ENCODE measurements around the gene RGS17. TPM values are rescaled to one million over a fixed set of nuclear protein-coding genes. Genes with fewer than 3 reads are reported as not detected.

RGS17 gene
- total RNA-seq, 1 experiment from 2014 or later = 0.58 TPM

DNA sequence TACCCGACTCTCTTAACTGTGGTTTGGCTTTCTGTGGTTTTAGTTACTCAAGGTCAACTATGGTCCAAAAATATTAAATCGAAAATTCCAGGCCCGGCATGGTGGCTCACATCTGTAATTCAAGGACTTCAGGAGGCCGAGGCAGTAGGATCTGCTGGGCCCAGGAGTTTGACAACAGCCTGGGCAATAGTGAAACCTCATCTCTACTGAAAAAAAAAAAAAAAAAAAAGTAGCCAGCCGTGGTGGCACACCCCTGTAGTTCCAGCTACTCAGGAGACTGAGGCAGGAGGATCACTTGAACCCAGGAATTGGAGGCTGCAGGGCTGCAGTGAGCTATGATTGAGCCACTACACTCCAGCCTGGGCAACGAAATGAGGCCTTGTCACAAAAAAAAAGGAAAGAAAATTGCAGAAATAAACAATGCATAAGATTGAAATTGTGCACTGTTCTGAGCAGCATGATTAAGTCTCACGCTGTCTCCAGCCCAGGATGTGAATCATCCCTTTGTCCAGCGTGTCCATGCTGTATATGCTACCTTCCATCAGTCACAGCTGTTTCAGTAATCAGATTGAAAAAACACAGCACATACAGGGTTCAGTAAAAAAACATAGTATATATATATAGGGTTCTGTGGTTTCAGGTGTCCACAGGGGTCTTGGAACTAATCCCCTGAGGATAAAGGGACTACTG lies 40.7 kb downstream of the RGS17 start:
- no peak for DNase-seq (ENCODE audit: low spot score)
- in situ Hi-C loops (cut with HindIII; ENCODE audit: low sequenced_read_pairs) = no loop called here

DNA sequence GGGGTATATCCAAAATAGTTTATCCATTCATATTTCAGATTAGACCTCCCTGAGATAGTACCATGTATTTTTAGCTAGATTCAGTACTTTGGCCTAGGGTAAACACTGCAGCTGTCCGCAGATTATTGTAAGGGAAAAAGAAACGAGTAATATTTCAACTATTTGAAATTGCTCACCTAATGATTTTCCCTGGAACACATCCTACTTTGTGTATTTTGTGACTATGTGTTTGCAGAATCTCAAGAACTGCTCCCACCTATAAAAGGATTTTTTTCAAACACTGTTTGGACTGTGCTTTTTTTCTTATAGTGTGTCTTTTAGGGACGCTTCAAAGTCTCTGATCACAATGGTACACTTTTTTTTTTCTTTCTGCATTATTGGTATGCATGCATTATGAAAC lies 42.3 kb downstream of the RGS17 start:
- DNase-seq (ENCODE audit: low spot score) = no peak
- in situ Hi-C loops (cut with HindIII; ENCODE audit: low sequenced_read_pairs) = no loop called here

GRCh38 chr6:153087436-153087835 lies 43.6 kb downstream of the RGS17 start:
- in situ Hi-C loops (cut with HindIII; ENCODE audit: low sequenced_read_pairs) = no loop called here
- DNase-seq (ENCODE audit: low spot score) = no peak

- DNase-seq (ENCODE audit: low spot score) = no peak
- in situ Hi-C loops (cut with HindIII; ENCODE audit: low sequenced_read_pairs) = no loop called here
Measured at GRCh38 chr6:153086225-153086990, 44.7 kb downstream of the RGS17 start.

GRCh38 chr6:153085239-153085638 lies 45.8 kb downstream of the RGS17 start:
- in situ Hi-C loops (cut with HindIII; ENCODE audit: low sequenced_read_pairs) = no loop called here
- DNase-seq (ENCODE audit: low spot score) = no peak

GRCh38 chr6:153084393-153084792 lies 46.7 kb downstream of the RGS17 start:
- no peak for DNase-seq (ENCODE audit: low spot score)
- in situ Hi-C loops (cut with HindIII; ENCODE audit: low sequenced_read_pairs) = no loop called here

DNA sequence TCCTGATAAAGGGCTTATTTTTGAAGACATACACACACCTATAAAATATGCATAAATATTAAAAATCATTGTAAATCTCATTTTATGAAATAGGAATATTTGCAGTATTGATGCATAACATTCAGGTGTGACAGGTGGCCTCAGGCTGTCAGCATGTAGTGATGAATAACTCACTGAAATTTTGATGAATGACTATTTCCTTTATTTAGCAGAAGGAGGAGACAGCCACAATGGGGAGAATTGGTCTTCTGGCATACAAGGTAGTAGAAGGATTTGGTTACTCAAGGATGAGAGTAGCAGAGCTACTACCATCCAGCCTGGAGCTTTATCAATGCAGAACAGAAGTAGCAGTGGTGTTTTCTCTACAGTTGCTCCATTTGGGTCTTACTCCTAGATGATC lies 47.2 kb downstream of the RGS17 start:
- no peak for DNase-seq (ENCODE audit: low spot score)
- in situ Hi-C loops (cut with HindIII; ENCODE audit: low sequenced_read_pairs) = no loop called here

GRCh38 chr6:153081914-153082313 lies 49.2 kb downstream of the RGS17 start:
- in situ Hi-C loops (cut with HindIII; ENCODE audit: low sequenced_read_pairs) = no loop called here
- DNase-seq (ENCODE audit: low spot score) = no peak

GRCh38 chr6:153076431-153076830 lies 54.7 kb downstream of the RGS17 start:
- in situ Hi-C loops (cut with HindIII; ENCODE audit: low sequenced_read_pairs) = no loop called here
- no peak for DNase-seq (ENCODE audit: low spot score)

DNA sequence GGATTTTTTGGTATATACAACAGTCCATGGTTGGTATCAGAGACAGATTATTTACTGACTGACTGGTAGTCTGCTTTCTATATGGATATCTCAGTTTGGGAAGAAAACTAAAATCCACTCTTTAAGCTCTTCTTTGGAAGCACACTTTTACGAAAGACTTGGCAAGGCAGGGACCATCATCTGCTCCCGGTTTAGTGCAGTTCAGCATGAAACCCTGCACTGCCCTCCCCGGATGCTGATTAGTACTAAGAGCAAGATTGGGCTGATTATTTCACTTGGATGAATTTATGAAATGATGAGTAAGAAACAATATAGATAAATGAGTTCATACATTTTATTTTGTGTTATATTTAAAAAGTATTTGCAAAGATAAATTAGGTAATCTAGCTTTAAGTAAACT lies 56.3 kb downstream of the RGS17 start:
- no peak for DNase-seq (ENCODE audit: low spot score)
- in situ Hi-C loops (cut with HindIII; ENCODE audit: low sequenced_read_pairs) = no loop called here

DNA sequence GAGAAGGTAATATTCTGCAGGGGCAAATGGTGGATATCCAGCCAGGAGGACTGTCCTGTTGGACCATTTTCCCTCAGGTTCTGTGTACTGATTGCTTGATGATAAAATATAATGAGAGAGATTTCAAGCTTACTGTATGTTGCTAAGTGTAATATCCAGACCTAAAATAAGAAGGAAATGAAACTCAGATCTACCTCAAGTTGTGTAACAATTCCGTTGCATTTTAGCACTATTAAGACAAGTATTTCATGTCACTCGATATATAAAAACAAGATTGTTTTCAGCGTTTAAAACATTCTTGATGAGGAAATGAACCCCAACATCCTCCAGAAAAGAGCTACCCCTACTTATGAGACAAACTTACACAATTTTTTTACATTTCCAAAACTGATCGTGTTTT lies 57.2 kb downstream of the RGS17 start:
- DNase-seq (ENCODE audit: low spot score) = no peak
- in situ Hi-C loops (cut with HindIII; ENCODE audit: low sequenced_read_pairs) = no loop called here

DNA sequence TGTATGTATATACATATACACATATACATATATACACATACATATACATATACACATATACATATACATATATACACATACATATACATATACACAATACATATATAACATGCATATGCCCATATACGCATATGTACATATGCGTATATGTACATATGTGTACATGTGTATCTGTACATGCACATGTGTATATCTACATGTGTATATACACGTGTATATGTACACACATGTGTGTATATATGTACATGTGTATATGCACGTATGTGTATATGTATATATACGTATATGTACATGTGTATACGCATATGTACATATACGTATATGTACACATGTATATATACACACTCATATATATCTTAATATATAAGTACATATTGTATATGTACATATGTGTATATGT lies 60.3 kb downstream of the RGS17 start:
- DNase-seq (ENCODE audit: low spot score) = no peak
- in situ Hi-C loops (cut with HindIII; ENCODE audit: low sequenced_read_pairs) = no loop called here

DNA sequence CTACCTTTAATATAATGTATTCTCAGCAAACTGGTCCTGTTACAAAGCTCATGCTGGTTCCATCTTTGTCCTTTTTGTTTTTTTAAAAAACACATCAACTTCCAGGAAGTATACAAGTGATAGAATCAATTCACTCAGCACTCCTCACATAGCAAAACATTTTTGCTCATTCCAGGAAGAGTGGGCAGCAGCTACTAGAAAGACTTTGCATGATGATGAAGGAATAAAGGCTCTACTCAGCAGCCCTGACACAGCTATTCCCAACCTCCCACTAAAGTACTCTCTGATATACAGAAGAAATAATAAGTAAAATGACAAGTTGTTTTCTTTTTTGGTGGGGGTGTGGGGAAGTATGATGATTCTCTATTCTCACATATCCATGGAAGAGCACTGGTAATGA lies 61.2 kb downstream of the RGS17 start:
- in situ Hi-C loops (cut with HindIII; ENCODE audit: low sequenced_read_pairs) = no loop called here
- DNase-seq (ENCODE audit: low spot score) = no peak

DNA sequence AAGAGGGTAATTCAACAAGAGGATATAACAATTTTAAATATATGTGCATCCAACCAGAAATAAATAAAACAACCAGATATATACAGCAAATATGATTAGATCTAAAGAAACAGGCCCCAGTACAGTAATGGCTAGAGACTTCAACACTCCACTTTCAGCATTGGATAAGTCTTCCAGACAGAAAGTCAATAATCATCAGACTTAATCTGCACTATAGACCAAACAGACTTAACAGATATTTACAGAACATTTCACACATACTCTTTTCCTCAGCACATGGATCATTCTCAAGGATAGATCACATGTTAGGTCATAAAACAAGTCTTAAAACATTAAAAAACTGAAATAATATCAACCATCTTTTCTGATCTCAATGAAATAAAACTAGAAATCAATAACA lies 65.9 kb downstream of the RGS17 start:
- in situ Hi-C loops (cut with HindIII; ENCODE audit: low sequenced_read_pairs) = no loop called here
- no peak for DNase-seq (ENCODE audit: low spot score)

DNA sequence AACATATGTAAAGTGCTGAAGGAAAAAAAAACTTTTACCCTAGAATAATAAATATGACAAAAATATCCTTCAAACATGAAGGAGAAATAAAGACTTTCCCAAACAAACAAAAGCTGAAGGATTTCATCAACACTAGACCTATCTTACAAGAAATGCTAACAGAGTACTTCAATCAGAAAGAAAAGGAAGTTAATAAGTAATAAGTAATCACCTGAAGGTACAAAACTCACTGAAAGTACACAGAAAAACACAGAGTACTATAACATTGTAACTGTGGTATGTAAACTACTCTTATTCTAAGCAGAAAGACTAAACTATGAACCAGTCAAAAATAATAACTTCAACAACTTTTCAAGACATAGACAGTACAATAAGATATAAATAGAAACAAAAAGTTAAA lies 67.1 kb downstream of the RGS17 start:
- in situ Hi-C loops (cut with HindIII; ENCODE audit: low sequenced_read_pairs) = no loop called here
- no peak for DNase-seq (ENCODE audit: low spot score)

DNA sequence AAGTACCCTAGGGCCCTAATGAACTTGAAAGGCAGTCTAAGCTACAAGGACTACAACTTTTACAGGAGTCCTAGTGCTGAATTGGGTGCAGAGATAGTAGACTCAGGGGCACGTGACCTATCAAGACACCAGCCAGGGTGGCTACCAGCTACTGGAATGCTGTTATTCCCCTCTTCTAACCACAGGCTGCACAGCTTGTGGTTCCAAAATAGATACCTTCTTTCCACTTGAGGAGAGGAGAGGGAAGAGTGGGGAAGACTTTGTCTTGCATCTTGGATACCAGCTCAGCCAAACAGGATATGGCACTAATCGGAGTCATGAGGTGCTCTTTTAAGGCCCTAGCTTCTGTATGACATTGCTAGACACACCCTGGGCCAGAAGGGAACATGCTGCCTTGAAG lies 68.6 kb downstream of the RGS17 start:
- DNase-seq (ENCODE audit: low spot score) = no peak
- in situ Hi-C loops (cut with HindIII; ENCODE audit: low sequenced_read_pairs) = no loop called here

GRCh38 chr6:153059757-153060156 lies 71.3 kb downstream of the RGS17 start:
- DNase-seq (ENCODE audit: low spot score) = peak; percentile 8
- in situ Hi-C loops (cut with HindIII; ENCODE audit: low sequenced_read_pairs) = no loop called here

DNA sequence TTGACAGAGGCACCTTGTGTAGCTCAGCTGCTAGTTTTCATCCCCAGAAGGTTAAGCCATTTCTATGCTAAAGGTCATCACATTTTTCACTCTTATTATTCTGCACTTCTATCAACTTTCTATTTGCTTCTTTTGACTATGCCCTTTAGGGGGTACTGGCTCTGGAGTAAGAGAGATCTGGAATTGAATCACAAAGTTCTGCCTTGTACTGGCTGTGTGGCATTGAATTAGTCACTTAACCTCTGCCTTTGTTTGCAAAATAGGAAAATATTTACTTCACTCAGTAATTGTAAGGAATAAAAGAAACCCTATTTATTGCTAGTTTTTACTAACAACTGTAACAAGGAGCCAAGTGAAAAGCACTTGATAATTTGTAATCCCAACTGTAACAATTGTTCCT lies 71.8 kb downstream of the RGS17 start:
- no peak for DNase-seq (ENCODE audit: low spot score)
- in situ Hi-C loops (cut with HindIII; ENCODE audit: low sequenced_read_pairs) = no loop called here

GRCh38 chr6:153058909-153059308 lies 72.2 kb downstream of the RGS17 start:
- no peak for DNase-seq (ENCODE audit: low spot score)
- in situ Hi-C loops (cut with HindIII; ENCODE audit: low sequenced_read_pairs) = no loop called here

- DNase-seq (ENCODE audit: low spot score) = no peak
- in situ Hi-C loops (cut with HindIII; ENCODE audit: low sequenced_read_pairs) = no loop called here
Measured at GRCh38 chr6:153058291-153058690, 72.8 kb downstream of the RGS17 start.

- DNase-seq (ENCODE audit: low spot score) = no peak
- in situ Hi-C loops (cut with HindIII; ENCODE audit: low sequenced_read_pairs) = no loop called here
Measured at GRCh38 chr6:153056308-153056707, 74.8 kb downstream of the RGS17 start.
